Measurements from ENCODE around the gene SMIM10L2A.

DNA sequence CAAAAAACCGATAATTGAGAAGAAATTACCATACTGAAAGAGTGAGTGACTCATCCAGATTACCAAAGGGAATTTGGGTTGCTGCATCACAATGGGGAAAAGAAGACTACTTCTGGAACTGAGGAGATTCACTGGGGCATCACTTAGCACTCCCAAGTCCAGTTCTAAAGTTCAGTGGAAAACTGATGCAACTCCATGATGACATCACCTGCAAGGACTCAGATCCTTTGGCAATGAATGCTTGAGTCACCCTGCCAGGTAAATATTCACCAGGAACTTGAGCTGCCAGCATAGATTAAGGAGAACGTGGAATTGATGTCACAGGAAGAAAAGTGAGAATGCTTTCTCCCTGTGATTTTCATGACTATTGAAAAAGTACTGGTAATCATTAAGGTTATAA is 32.0 kb upstream of the SMIM10L2A start:
- no peak for TF ChIP-seq POLR2A (IDR thresholded peaks at IDR 0.05)
- TF ChIP-seq, protein P1, sequence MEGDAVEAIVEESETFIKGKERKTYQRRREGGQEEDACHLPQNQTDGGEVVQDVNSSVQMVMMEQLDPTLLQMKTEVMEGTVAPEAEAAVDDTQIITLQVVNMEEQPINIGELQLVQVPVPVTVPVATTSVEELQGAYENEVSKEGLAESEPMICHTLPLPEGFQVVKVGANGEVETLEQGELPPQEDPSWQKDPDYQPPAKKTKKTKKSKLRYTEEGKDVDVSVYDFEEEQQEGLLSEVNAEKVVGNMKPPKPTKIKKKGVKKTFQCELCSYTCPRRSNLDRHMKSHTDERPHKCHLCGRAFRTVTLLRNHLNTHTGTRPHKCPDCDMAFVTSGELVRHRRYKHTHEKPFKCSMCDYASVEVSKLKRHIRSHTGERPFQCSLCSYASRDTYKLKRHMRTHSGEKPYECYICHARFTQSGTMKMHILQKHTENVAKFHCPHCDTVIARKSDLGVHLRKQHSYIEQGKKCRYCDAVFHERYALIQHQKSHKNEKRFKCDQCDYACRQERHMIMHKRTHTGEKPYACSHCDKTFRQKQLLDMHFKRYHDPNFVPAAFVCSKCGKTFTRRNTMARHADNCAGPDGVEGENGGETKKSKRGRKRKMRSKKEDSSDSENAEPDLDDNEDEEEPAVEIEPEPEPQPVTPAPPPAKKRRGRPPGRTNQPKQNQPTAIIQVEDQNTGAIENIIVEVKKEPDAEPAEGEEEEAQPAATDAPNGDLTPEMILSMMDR (IDR thresholded peaks at IDR 0.05): no peak
- no peak for TF ChIP-seq POLR2AphosphoS5 (IDR thresholded peaks at IDR 0.05)
